H1 (cell line): ENCODE data around the gene ZFHX2. TPM values are rescaled to one million over a fixed set of nuclear protein-coding genes. Genes with fewer than 3 reads are reported as not detected.

ENCODE experiments used
- CTCF ChIA-PET: fragments of 300-600 bp; sonication (Branson Sonifier 250); formaldehyde crosslinking; loops from one replicate; lab custom pipeline; 2021; ENCODE audit not compliant: partially characterized antibody; lab: Charles Lee
- POLR2A ChIA-PET: fragments of 300-600 bp; sonication (Branson Sonifier 250); formaldehyde crosslinking; loops from one replicate; lab custom pipeline; 2021; ENCODE audit warnings: inconsistent platforms; ENCODE audit not compliant: partially characterized antibody; lab: Charles Lee
- DNase-seq, 2 experiments: peaks; one replicate each; pipeline versions ENCODE4 v3.0.0 to v3.0.0-alpha.2; 2010 to 2022; ENCODE audit warnings: low spot score in 2 of 2, low read depth in 1 of 2, mixed read lengths in 1 of 2
- FAIRE-seq: peaks from 2 replicates; lab custom pipeline; 2011; peaks lifted over from hg19 to GRCh38; lab: Jason Lieb, UNC
- H2AFZ ChIP-seq: 2 replicates; pipeline ENCODE4 v1.8.1; 2012; ENCODE audit warnings: low read length, inconsistent platforms
- H2AK5ac ChIP-seq: 2 replicates; pipeline ENCODE4 v1.6.1; 2013; ENCODE audit warnings: low read depth, low read length
- H2BK120ac ChIP-seq: replicated peaks from 2 replicates; pipeline ENCODE3; 2013; ENCODE audit warnings: low read depth, low read length, inconsistent platforms
- H2BK12ac ChIP-seq: 2 replicates; pipeline ENCODE4 v1.6.1; 2013; ENCODE audit warnings: low read depth, low read length
- H2BK15ac ChIP-seq: 2 replicates; pipeline ENCODE4 v1.6.1; 2013; ENCODE audit warnings: low read length
- H2BK20ac ChIP-seq: 2 replicates; pipeline ENCODE4 v1.6.1; 2013; ENCODE audit warnings: low read length
- H2BK5ac ChIP-seq: 2 replicates; pipeline ENCODE4 v1.6.1; 2013; ENCODE audit warnings: low read depth, low read length
- H3K14ac ChIP-seq: 2 replicates; pipeline ENCODE4 v1.6.1; 2013; ENCODE audit warnings: inconsistent platforms; ENCODE audit not compliant: insufficient read length
- H3K18ac ChIP-seq: 2 replicates; pipeline ENCODE4 v1.6.1; 2013; ENCODE audit warnings: low read length; ENCODE audit errors: extremely low read depth
- H3K23ac ChIP-seq: 2 replicates; pipeline ENCODE4 v1.6.1; 2013; ENCODE audit warnings: inconsistent platforms; ENCODE audit not compliant: insufficient read length
- H3K23me2 ChIP-seq: 2 replicates; pipeline ENCODE4 v1.6.1; 2013; ENCODE audit warnings: low read depth, low read length
- H3K27ac ChIP-seq: 2 replicates; pipeline ENCODE4 v1.6.1; 2011; ENCODE audit warnings: low read depth, low read length, inconsistent platforms
- H3K27me3 ChIP-seq, 4 experiments: replicated peaks in 1 of 4; 1 replicate in 1 of 4; 2 replicates in 3 of 4; pipeline versions ENCODE4 v1.6.1 to v1.8.1; 2011 to 2013; ENCODE audit warnings: low read length in 3 of 4, mild to moderate bottlenecking in 3 of 4, inconsistent platforms in 2 of 4, mixed read lengths in 2 of 4, moderate library complexity in 1 of 4; ENCODE audit not compliant: control insufficient read depth in 3 of 4, insufficient read depth in 3 of 4; ENCODE audit errors: extremely low read depth in 1 of 4
- H3K36me3 ChIP-seq, 4 experiments: 2 replicates each; pipeline versions ENCODE4 v1.6.1 to v1.8.1; 2011 to 2013; ENCODE audit warnings: mild to moderate bottlenecking in 4 of 4, low read length in 3 of 4, moderate library complexity in 2 of 4, control low read depth in 1 of 4, inconsistent platforms in 1 of 4; ENCODE audit not compliant: insufficient read depth in 4 of 4, control insufficient read depth in 2 of 4
- H3K4ac ChIP-seq: replicated peaks from 2 replicates; pipeline ENCODE3; 2013; ENCODE audit warnings: low read length, low read depth, mixed read lengths, inconsistent platforms; ENCODE audit not compliant: insufficient read length
- H3K4me1 ChIP-seq, 4 experiments: replicated peaks in 1 of 4; 1 replicate in 1 of 4; 2 replicates in 3 of 4; pipeline versions ENCODE4 v1.6.1 to v1.8.1; 2011 to 2013; ENCODE audit warnings: low read length in 3 of 4, inconsistent platforms in 2 of 4, mixed read lengths in 1 of 4; ENCODE audit not compliant: insufficient read depth in 4 of 4, control insufficient read depth in 3 of 4
- H3K4me2 ChIP-seq, 2 experiments: 2 replicates each; pipeline versions ENCODE4 v1.6.1 to v1.8.1; 2011 to 2013; ENCODE audit warnings: low read depth in 2 of 2, low read length in 2 of 2, control low read depth in 1 of 2, inconsistent platforms in 1 of 2, mild to moderate bottlenecking in 1 of 2; ENCODE audit not compliant: insufficient read depth in 1 of 2
- H3K4me3 ChIP-seq, 4 experiments: fragments of 200-600, 300-600 bp in 1 of 4; sonication (generic), shearing (Covaris generic), sonication (Bioruptor Twin) in 1 of 4; 2 replicates each; pipeline versions ENCODE4 v1.5.1 to v1.8.1; 2011 to 2016; ENCODE audit warnings: low read length in 4 of 4, low read depth in 3 of 4, control low read depth in 2 of 4, inconsistent platforms in 2 of 4, mild to moderate bottlenecking in 2 of 4, mixed read lengths in 1 of 4, moderate library complexity in 1 of 4; ENCODE audit not compliant: insufficient read depth in 2 of 4; ENCODE audit errors: extremely low read depth in 1 of 4
- H3K56ac ChIP-seq: replicated peaks from 2 replicates; pipeline ENCODE3; 2013; ENCODE audit warnings: low read depth, mild to moderate bottlenecking, mixed read lengths, low read length, inconsistent platforms; ENCODE audit not compliant: insufficient read length
- H3K79me1 ChIP-seq: 2 replicates; pipeline ENCODE4 v1.6.1; 2013; ENCODE audit warnings: low read depth, low read length, control low read depth
- H3K79me2 ChIP-seq, 2 experiments: 2 replicates each; pipeline versions ENCODE4 v1.6.1 to v1.8.1; 2012 to 2013; ENCODE audit warnings: low read length in 2 of 2, mild to moderate bottlenecking in 2 of 2, inconsistent platforms in 1 of 2; ENCODE audit not compliant: insufficient read depth in 2 of 2, control insufficient read depth in 1 of 2
- H3K9ac ChIP-seq, 4 experiments: replicated peaks in 1 of 4; 1 replicate in 1 of 4; 2 replicates in 3 of 4; pipeline versions ENCODE4 v1.6.1 to v1.8.1; 2011 to 2013; ENCODE audit warnings: low read depth in 3 of 4, low read length in 3 of 4, control low read depth in 2 of 4, mild to moderate bottlenecking in 2 of 4, moderate library complexity in 2 of 4, inconsistent platforms in 1 of 4; ENCODE audit errors: extremely low read depth in 1 of 4
- H3K9me3 ChIP-seq, 2 experiments: 2 replicates each; pipeline versions ENCODE4 v1.6.1 to v1.8.1; 2012 to 2013; ENCODE audit warnings: mild to moderate bottlenecking in 2 of 2, moderate library complexity in 2 of 2, control low read depth in 1 of 2, inconsistent platforms in 1 of 2, low read depth in 1 of 2, low read length in 1 of 2, mixed read lengths in 1 of 2; ENCODE audit not compliant: insufficient read depth in 2 of 2
- H4K20me1 ChIP-seq, 2 experiments: replicated peaks in 1 of 2; 2 replicates each; pipeline versions ENCODE3 to v1.8.1; 2011 to 2013; ENCODE audit warnings: inconsistent platforms in 2 of 2, low read length in 2 of 2, mild to moderate bottlenecking in 1 of 2; ENCODE audit not compliant: insufficient read depth in 2 of 2, control insufficient read depth in 1 of 2
- H4K5ac ChIP-seq: 2 replicates; pipeline ENCODE4 v1.6.1; 2013; ENCODE audit warnings: low read length, low read depth, mixed read lengths, inconsistent platforms; ENCODE audit not compliant: insufficient read length
- H4K8ac ChIP-seq: 2 replicates; pipeline ENCODE4 v1.8.0; 2013; ENCODE audit warnings: mild to moderate bottlenecking, moderate library complexity, low read length, inconsistent platforms; ENCODE audit not compliant: insufficient read depth; ENCODE audit errors: extremely low read depth
- H4K91ac ChIP-seq: replicated peaks from 2 replicates; pipeline ENCODE3; 2013; ENCODE audit warnings: low read length, mixed read lengths, inconsistent platforms; ENCODE audit not compliant: insufficient read length
- ATF2 ChIP-seq: IDR thresholded peaks from 2 replicates; pipeline ENCODE4 v1.6.1; 2012; ENCODE audit warnings: low read length, inconsistent platforms
- BCL11A ChIP-seq, 2 experiments: IDR thresholded peaks; one replicate each; pipeline ENCODE4 v1.6.1; 2011; ENCODE audit warnings: low read depth in 2 of 2, low read length in 2 of 2, mild to moderate bottlenecking in 2 of 2
- CBX5 ChIP-seq: fragments of 300-800, 300-1000 bp; sonication (generic); IDR thresholded peaks from 2 replicates; pipeline ENCODE4 v1.7.1; 2016; ENCODE audit warnings: antibody characterized with exemption, low read length, low read depth
- CTCF ChIP-seq, 3 experiments: IDR thresholded peaks; 1 replicate in 2 of 3; 2 replicates in 1 of 3; pipeline versions ENCODE4 v1.5.1 to v1.6.1; 2011; ENCODE audit warnings: low read length in 3 of 3, mild to moderate bottlenecking in 3 of 3, inconsistent platforms in 2 of 3, low read depth in 1 of 3, moderate library complexity in 1 of 3; ENCODE audit not compliant: insufficient read depth in 1 of 3; ENCODE audit errors: control extremely low read depth in 1 of 3
- KDM1A ChIP-seq: fragments of 200-600, 300-600 bp; sonication (generic); IDR thresholded peaks from 2 replicates; pipeline ENCODE4 v1.7.1; 2016; ENCODE audit warnings: mild to moderate bottlenecking, low read length, borderline replicate concordance
- POU5F1 ChIP-seq: IDR thresholded peaks from 2 replicates; pipeline ENCODE4 v1.6.1; 2011; ENCODE audit warnings: low read depth, mild to moderate bottlenecking, low read length, moderate library complexity
- RFX5 ChIP-seq: IDR thresholded peaks from 2 replicates; pipeline ENCODE4 v1.6.1; 2011; ENCODE audit warnings: low read depth, low read length, improper control_type of control experiment, borderline replicate concordance
- WGBS, 2 experiments: shearing (Covaris generic) in 1 of 2; methylation state at CpG; one replicate each; pipeline versions ENCODE4 v1.1.6 to v1.1.7; 2013 to 2015; ENCODE audit warnings: low lambda C conversion rate in 2 of 2, mixed read lengths in 2 of 2, inconsistent platforms in 1 of 2, low coverage in 1 of 2, missing lambda C conversion rate in 1 of 2; ENCODE audit not compliant: insufficient replicate concordance in 2 of 2, insufficient coverage in 1 of 2, insufficient read length in 1 of 2; ENCODE audit errors: extremely low coverage in 1 of 2, missing lambda C conversion rate in 1 of 2; 5-methylcytosine and 5-hydroxymethylcytosine counted together
- polyA plus RNA-seq, 7 experiments: library from polyadenylated mRNA; depleted of rRNA in 3 of 7; stranded (reverse) in 5 of 7; unstranded in 2 of 7; fragments of >200 nt in 5 of 7; fragments of 200-250 nt in 2 of 7; gene quantifications; 1 replicate in 5 of 7; 2 replicates in 1 of 7; 4 replicates in 1 of 7; pipeline versions ENCODE4 v1.2.1 to v1.2.3, GENCODE V29; 2011 to 2013; ENCODE audit warnings: missing spikeins in 2 of 7, mixed read lengths in 2 of 7
- total RNA-seq: library from RNA; stranded (reverse); fragmentation: NEBNext Ultra II Directional; extraction: Animal tissue kit (Norgen Biotek cat#: 25700); gene quantifications from 2 replicates; pipeline ENCODE4 v1.2.1, GENCODE V29; 2021

ZFHX2 gene
- total and polyA plus RNA-seq, 2 of the 8 experiments (the other 6 are each of a cell fraction or from before 2014, with no cell fraction given): 2.7 to 27.0 TPM

GRCh38 chr14:23533652-23534435 is 17.7 kb downstream of the ZFHX2 start:
- Histone ChIP-seq H3K56ac (no peak overlapping the region), H3K18ac (no peak overlapping the region), H2BK20ac (no peak overlapping the region), H2BK15ac (0 out of 2 replicates have a peak overlapping the region, but pooled peaks have one; percentile 72), H3K9me3 (no peaks in the 10 kb centered on the region), H2AFZ (no peak overlapping the region), H2BK5ac (no peak overlapping the region), H3K14ac (no peak overlapping the region), H3K79me1 (no peaks in the 10 kb centered on the region), H2AK5ac (no peak overlapping the region), H3K4me2 (no peak overlapping the region), H4K20me1 (no peaks in the 10 kb centered on the region), H3K9ac (no peak overlapping the region), H3K36me3 (peaks cover 4 to 29% (median 16%) of the 10 kb centered on the region in 4 experiments; a peak in 4 of 8 replicates), H3K79me2 (peaks cover 0 to 10% of the 10 kb centered on the region in 2 experiments; a peak in 2 of 4 replicates), H3K27me3 (no peaks in the 10 kb centered on the region), H3K23ac (no peak overlapping the region), H4K91ac (no peak overlapping the region), H4K8ac (no peak overlapping the region; the same call in 1 of the 2 replicates), H3K27ac (no peak overlapping the region), H3K4me3 (no peak overlapping the region), H2BK120ac (no peak overlapping the region), H3K4me1 (peaks cover under 1 to 13% (median 8%) of the 10 kb centered on the region in 4 experiments; a peak in 6 of 7 replicates), H4K5ac (no peak overlapping the region), H3K23me2 (peaks cover 13% of the 10 kb centered on the region), H2BK12ac (no peak overlapping the region), H3K4ac (no peak overlapping the region)
- FAIRE-seq (no peak), DNase-seq (no peak)
- CTCF ChIA-PET: interaction anchor here (1.5 to 70.5 kb wide), 9 partner anchors 8 to 57 kb away, joined by 5 to 2092 read pairs (median 8); partner anchors contain the start of genes AP1G2, NGDN, THTPA and ZFHX2
- POLR2A ChIA-PET: interaction anchor here (1.1 to 52.7 kb wide), 4 partner anchors 5 to 55 kb away, joined by 3 to 1523 read pairs (median 764); partner anchors contain the start of genes AP1G2, THTPA and ZFHX2
- WGBS, 2 experiments: 86% methylated on average over 15 of the region's 16 CpGs; no CpG with 5 or more reads in 1 of the 2 experiments
- TF ChIP-seq CTCF (IDR thresholded peaks at IDR 0.05; ENCODE audit: control extremely low read depth in 1 of 3, insufficient read depth in 1 of 3, low read depth in 1 of 3, low read length in 3 of 3) (no peak), KDM1A (no peak), ATF2 (no peak), RFX5 (no peak), BCL11A (IDR thresholded peaks at IDR 0.05; ENCODE audit: low read depth in 2 of 2, low read length in 2 of 2) (no peak), POU5F1 (no peak), CBX5 (no peak)
